ENCODE measurements around the gene HIRIP3.

DNA sequence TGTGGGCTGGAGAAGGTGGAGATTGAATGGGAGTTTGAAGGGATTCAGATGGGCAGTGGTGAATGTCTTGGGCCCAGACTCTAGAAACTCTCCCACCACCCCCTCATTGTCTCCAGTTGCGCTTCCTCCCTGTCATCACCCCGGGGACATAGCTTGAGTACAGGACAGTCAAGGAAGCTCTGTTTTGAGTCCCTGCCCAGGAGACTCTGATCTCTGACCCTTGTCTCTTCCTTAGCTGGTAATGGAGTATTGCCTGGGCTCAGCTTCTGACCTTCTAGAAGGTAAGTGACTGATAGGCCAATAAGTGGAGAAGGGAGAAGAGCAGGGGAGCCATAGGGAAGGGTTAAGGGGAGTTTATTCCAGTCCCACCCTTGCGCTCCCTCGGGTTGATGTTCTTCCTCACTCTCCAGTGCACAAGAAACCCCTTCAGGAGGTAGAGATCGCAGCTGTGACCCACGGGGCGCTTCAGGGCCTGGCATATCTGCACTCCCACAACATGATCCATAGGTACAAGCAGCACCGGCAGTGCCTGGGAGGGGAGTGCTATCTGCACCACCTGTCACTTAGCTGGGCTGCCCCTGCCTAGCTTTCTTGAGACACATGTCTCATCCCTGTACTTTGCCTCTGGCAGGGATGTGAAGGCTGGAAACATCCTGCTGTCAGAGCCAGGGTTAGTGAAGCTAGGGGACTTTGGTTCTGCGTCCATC lies 16.7 kb downstream of the HIRIP3 start:
- no peak for TF ChIP-seq EZH2 (IDR thresholded peaks at IDR 0.05)
- no peak for TF ChIP-seq POLR2AphosphoS5 (IDR thresholded peaks at IDR 0.05; ENCODE audit: borderline replicate concordance, low read depth, low read length)
- no peak for TF ChIP-seq FOXP2 (optimal IDR thresholded peaks at IDR 0.05; ENCODE audit: control extremely low read depth, extremely low read length, insufficient read depth)
